HG03135 (cell line): ENCODE results near the gene KRTAP9-2.
"Not testable (repeated sequence)": the region's sequence is repeated elsewhere in the genome, so short reads cannot be mapped to it uniquely, and the experiment has no call there.

Source experiments
- ATAC-seq: cut with Tn5 transposase; IDR thresholded peaks from one replicate; pipeline ENCODE4 v1.9.1; 2021; ENCODE audit warnings: mild to moderate bottlenecking, moderate library complexity; ENCODE audit not compliant: unreplicated experiment

KRTAP9-2 gene, protein sequence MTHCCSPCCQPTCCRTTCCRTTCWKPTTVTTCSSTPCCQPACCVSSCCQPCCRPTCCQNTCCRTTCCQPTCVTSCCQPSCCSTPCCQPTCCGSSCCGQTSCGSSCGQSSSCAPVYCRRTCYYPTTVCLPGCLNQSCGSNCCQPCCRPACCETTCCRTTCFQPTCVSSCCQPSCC

GRCh38 chr17:41226598-41227095 lies at the start of gene KRTAP9-2:
TSS of gene KRTAP9-2 (plus strand) at chr17:41226648. CDS start at chr17:41226655, 7 bp downstream.
- ATAC-seq, result not testable (repeated sequence)

- no peak for ATAC-seq
Observed at GRCh38 chr17:41176744-41177387, 49.6 kb upstream of the KRTAP9-2 start.

DNA sequence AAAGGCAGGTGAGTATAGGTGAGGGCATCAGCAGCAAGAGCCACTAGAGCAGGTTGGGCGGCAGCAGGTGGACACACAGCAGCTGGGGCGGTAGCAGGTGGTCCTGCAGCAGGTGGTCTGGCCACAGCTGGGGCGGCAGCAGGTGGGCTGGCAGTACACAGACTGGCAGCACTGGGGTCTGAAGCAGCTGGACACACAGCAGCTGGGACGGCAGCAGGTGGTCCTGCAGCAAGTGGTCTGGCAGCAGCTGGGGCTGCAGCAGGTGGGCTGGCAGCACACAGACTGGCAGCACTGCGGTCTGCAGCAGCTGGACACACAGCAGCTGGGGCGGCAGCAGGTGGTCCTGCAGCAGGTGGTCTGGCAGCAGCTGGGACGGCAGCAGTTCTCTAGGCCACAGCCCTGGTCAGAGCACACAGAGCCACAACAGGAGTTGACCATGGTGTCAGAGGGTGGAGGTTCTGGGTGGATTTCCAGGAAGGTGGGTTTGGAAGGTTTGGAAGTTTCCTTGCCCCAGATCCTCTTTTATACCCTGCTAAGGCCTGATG lies 48.6 kb upstream of the KRTAP9-2 start, which contains the start of gene KRTAP4-2:
Gene KRTAP4-2 (minus strand): TSS at position 495 of the 545 bp plus-strand sequence. CDS start 57 bp downstream, at position 438.
- no peak for ATAC-seq

DNA sequence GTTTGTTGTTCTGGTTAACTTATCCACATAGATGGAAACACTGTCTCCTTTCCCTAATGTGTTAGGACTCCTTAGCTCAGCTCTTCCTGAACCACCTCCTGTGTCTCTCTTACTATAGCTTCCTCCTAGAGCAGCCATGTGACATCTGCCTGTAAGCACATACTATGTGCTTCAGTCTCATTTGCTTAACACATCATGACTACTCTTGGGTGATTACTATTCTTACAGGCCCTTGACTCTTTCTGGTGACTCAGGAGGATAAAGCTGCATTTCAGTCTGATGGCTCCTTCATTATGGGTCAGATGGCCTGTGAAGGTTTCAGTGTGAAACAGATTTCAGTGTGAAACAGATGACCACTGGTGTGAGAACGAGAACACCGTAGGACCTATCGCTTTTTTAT lies 48.1 kb upstream of the KRTAP9-2 start:
- ATAC-seq, result no peak

DNA sequence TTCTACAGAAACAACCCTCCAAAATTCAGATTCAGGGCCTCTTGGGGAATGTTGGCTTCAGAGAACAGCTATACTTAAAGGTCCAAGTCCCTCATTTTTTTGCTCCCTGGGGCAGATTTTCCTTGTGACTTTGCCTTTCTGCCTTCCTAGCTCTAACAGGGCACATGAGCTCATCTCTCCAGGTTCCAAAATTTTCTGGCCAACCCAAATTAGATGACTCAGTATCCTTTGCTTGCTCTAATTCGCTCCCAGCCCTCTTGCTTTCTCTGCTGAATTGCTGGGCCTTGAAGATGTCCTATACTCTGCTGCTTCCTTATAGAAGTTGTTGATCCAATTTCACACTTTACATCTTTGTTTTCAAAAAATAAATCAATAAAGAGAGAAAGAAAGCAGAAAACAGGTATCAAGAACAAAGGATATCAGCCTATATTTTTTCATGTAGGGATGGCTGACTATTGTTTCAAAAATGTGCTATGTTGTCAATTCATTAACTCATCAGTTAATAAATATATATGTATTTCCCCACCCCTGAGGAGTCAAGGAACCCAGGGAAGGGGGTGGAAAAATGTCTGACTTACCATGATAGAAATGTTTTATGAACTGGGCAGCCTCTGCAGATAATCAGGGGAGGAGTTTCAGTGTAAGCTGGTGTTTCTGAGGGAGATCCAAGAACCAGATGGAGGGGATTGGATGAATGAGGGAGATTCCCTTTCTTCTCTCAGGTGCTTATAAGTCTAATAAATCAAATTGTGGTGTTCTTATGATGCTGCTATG lies 47.4 kb upstream of the KRTAP9-2 start:
- no peak for ATAC-seq

DNA sequence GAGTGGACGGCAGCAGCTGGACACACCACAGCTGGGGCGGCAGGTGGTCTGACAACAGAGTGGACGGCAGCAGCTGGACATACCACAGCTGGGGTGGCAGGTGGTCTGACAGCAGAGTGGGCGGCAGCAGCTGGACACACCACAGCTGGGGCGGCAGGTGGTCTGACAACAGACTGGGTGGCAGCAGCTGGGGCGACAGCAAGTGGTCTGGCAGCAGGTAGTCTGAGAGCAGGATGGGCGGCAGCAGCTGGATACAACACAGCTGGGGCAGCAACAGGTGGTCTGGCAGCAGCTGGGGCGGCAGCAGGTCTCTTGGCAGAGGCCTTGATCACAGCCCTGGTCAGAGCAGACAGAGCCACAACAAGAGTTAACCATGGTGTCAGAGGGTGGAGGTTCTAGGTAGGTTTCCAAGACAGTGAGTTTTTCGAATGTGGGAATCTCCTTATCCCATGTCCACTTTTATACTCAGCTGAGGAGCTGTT lies 41.9 kb upstream of the KRTAP9-2 start, which contains the start of gene KRTAP4-1:
Gene KRTAP4-1 (minus strand): TSS at position 432 of the 482 bp plus-strand sequence. CDS start 57 bp downstream, at position 375.
- ATAC-seq, result no peak

- no peak for ATAC-seq
Observed at GRCh38 chr17:41185001-41185400, 41.4 kb upstream of the KRTAP9-2 start.

GRCh38 chr17:41186872-41187271 lies 39.6 kb upstream of the KRTAP9-2 start:
- ATAC-seq, result no peak

GRCh38 chr17:41189837-41190318 lies 36.6 kb upstream of the KRTAP9-2 start, which contains the start of gene KRTAP9-1:
TSS of gene KRTAP9-1 (plus strand) at chr17:41189887. CDS start at chr17:41189887, 0 bp downstream.
- not testable (repeated sequence) for ATAC-seq

DNA sequence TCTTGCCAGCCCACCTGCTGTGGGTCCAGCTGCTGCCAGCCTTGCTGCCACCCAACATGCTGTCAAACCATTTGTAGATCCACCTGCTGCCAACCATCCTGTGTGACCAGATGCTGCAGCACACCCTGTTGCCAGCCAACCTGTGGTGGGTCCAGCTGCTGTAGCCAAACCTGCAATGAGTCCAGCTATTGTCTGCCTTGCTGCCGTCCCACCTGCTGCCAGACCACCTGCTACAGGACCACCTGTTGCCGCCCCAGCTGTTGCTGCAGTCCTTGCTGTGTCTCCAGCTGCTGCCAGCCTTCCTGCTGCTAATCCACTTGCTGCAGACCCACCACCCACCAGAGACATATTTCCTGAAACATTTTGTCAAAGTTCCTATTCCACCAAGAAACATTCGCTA lies 36.1 kb upstream of the KRTAP9-2 start:
- no peak for ATAC-seq

GRCh38 chr17:41196068-41196467 lies 30.4 kb upstream of the KRTAP9-2 start:
- ATAC-seq, result no peak

GRCh38 chr17:41199421-41200078 lies 26.9 kb upstream of the KRTAP9-2 start:
- ATAC-seq, result no peak

DNA sequence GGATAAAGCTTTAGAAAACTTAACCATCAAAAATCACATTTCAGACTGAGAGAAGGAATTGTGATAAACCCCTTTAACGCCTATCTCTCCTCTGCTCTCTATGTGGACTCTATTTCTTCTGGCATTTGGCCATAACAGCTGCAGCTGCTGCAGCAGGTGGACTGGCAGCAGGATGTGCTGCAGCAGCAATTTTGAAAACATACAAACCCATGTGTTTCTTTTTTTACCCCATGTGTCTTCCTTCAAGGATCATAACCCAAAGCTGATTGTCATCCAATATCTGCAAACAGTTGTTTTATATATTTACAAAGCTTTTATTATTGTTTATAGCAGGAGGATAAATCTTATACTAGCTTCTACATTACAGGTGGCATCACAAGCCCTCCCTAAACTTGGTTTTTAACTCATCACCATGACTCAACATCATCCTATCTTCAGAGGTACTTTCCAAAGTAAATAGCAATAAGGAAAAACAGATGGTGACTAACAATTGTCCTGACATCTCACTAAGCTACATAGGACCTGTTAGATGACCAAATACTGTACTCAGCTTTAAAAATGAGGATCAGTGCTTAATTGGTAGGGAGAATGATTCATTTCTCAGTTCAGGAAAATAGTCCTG lies 14.5 kb upstream of the KRTAP9-2 start:
- no peak for ATAC-seq

- no peak for ATAC-seq
Observed at GRCh38 chr17:41212524-41213169, 13.8 kb upstream of the KRTAP9-2 start.

DNA sequence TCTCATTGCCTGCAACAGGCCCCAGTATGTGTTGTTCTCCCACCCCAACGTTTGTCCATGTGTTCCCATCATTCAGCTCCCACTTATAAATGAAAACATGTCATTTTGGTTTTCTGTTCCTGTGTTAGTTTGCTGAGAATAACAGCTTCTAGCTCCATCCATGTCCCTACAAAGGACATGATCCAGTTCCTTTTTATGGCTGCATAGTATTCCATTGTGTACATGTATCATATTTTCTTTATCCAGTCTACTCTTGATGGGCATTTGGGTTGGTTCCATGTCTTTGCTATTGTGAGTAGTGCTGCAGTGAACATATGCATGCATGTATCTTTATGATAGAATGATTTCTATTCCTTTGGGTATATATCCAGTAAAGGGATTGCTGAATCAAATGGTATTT lies 10.8 kb upstream of the KRTAP9-2 start:
- no peak for ATAC-seq

DNA sequence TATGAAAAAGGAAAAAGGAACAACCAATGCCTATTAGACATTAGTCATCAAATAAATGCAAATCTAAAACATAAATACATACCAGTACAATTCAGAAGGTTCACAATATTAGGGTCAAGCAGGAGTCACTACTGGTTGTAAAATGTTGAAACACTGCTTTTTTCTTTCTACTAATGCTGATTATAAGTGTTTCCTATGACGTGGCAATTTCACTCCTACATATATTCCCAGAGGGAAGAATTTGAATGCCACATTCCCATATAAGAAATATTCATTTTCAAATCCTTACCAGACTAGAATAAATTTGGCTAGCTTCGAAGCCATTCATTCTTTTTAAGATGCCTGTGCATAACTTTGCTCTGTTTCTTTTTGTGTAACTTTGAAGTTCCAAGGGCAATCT lies 2.6 kb upstream of the KRTAP9-2 start:
- ATAC-seq, result no peak

DNA sequence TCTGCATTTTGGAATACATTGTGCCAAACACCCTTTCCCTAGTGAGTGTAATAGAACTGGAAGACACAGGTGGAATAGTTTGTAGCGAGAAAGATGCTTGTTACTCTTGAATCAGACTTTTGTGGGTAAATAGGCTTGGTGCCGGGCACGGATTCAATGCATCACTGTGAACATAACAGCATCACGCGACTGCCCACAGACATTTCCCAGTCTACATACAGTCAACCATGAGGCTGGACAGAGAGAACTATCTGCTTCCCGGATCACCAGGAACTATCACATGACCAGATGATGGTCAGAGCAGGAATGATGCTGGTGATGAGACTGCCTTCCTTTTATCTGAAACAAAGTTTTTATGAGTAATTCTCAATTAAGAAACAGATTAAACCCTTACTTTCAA lies 397 bp upstream of the KRTAP9-2 start:
- ATAC-seq, result no peak

DNA sequence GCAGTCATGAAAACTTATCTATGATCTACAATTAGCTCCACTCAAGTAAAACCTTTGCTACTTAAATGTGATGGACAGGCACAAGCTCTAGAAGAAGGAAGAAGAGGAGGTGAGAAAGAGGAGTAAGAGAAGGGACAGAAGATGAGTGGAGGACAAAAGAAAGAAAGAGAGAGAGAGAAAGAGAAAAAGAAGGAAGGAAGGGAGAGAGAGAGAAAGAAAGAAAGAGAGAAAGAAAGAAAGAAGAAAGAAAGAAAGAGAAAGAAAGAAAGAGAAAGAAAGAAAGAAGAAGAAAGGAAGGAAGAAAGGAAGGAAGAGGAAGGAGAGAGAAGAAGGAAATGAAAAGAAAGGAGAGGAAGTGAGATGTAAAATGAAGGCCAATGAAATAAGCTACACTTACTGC lies 3.6 kb downstream of the KRTAP9-2 start:
- ATAC-seq, result no peak

DNA sequence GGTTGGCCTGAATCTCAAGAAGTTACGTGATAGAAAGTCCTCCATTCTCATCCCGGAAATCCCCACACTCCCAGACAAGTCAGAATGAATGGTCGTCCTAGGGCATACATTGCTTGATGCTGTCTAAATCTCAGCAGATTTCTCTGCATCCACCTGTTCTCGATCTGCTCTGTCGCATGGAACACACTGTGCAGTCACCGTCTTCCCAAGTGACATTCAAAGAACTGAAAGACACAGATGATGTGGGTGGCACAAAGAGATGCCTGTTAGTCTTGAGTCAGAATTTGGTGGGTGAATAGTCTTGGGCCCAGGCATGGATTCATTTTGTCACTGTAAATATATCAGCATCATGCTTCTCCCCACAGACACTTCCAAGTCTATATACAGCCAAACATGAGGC lies 5.3 kb downstream of the KRTAP9-2 start:
- ATAC-seq, result no peak
